Measurements from ENCODE around the gene TSPAN14.
"Not testable (repeated sequence)": the region's sequence is repeated elsewhere in the genome, so short reads cannot be mapped to it uniquely, and the experiment has no call there.

TSPAN14 gene

GRCh38 chr10:80453842-80454512, at the start of gene TSPAN14:
Gene TSPAN14, plus strand, starts transcription at chr10:80454310. Its CDS starts 34,924 bp downstream, at chr10:80489234.
- DNase-seq (ENCODE audit: low read depth) = peak; percentile 30

GRCh38 chr10:80405035-80405434, 49.1 kb upstream of the TSPAN14 start:
- DNase-seq (ENCODE audit: low read depth) = no peak

GRCh38 chr10:80405626-80406025, 48.5 kb upstream of the TSPAN14 start:
- no peak for DNase-seq (ENCODE audit: low read depth)

- no peak for DNase-seq (ENCODE audit: low read depth)
These were observed 47.9 kb upstream of the TSPAN14 start for GRCh38 chr10:80406204-80406603.

GRCh38 chr10:80407812-80408241, 46.3 kb upstream of the TSPAN14 start:
- DNase-seq (ENCODE audit: low read depth) = no peak

DNA sequence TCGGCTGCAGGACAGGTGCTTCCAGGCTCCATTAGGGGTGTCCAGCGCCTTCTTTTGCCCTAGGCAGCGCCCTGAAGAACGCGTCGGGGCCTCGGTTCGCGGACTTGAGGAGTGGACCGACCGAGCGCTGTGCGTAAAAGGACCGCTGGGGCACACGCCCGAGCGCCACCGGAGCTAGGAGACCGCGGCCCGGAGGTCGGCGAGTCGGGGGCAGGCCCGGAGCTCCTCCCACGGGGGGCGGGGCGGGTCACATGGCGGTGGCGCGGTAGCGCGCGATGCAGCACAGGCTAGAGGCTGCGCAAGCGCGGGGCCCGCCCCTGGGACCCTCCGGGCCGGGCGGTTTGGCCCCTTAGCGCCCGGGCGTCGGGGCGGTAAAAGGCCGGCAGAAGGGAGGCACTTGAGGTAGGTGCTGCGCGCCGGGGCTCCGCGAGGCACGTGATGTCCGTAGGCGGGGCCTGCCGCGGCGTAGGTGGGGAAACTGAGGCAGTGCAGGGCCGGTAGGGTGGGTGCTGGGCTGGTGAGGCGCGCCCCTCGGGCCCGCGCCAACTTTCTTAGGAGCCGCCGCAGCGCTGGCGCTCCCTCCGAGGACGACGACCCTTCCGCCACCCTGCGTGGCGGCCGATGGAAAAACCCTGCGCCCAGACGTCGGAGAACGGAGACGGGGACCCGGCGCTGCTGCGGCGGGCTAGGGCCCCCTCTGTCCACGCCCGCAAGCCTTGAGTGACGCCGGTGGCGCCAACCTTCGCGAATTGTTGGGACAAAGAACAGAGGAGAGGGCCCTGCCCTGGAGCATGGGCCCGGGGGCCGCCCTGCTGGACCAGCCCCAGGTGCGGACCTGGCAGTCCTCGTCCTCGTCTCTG, 45.6 kb upstream of the TSPAN14 start, which contains the start of gene PRXL2A:
Gene PRXL2A (plus strand): TSS at position 310 of the 860 bp plus-strand sequence. CDS start 11,917 bp downstream, outside the sequence.
- peak; percentile 55 for DNase-seq (ENCODE audit: low read depth)

DNA sequence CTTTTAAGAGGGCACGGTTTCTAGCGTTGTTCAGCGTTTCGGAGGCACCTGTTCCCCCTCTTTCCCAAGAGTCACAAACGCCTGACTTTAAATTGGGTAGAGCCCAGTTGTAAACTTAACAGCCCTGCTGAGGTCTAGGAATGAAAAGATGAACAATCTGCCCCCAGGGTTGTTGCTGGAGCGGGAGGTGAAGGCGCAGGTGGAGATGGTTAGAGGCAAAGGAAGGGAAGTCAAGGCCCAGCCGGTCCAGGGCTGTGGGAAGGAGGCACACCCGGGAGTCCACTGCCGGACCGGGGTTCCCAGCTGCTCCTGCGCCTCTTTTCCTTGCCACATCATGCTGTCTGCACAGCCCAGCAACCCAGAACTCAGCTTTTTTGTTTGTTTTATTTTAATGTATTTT, 45.0 kb upstream of the TSPAN14 start:
- no peak for DNase-seq (ENCODE audit: low read depth)

DNA sequence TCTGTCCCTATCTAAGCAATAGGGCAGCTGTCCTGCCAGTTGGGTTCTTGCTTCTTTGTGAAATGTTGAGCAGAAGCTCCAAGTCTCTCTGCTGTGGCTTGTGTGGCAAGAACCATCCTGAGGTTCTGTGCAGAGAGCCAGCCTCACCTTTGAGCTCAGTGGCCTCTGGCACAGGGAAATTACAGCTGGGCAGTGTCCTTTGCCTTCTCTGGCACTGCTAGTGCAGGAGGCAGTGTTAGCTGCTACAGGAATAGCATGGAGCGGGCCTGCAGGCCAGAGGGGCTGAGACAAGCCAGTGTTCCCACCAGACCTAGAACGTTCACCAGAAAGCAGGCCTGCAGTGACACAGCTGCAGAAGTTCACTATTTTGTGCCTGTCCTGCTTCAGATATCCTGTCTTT, 44.0 kb upstream of the TSPAN14 start:
- no peak for DNase-seq (ENCODE audit: low read depth)

- DNase-seq (ENCODE audit: low read depth) = no peak
These were observed 43.4 kb upstream of the TSPAN14 start for GRCh38 chr10:80410578-80411145.

DNA sequence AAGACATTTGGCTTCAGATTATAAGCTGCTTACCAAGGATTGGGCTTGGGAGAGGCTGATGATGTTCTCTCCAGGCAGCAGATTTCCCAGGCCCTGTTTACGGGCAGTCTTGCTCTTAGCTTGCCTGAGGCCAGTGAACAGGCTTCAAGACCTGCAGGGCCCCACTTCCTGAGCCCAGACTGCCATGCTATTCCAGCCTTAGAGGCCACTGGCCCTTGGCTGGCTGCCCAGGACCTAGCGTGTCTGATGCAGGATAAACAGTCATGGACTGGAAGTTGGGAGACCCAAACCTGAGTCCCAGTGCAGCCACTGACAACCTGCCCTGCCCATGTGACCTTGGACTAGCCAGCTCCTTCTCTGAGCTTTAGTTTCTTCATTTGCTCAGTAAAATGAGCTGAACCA, 42.8 kb upstream of the TSPAN14 start:
- no peak for DNase-seq (ENCODE audit: low read depth)

DNA sequence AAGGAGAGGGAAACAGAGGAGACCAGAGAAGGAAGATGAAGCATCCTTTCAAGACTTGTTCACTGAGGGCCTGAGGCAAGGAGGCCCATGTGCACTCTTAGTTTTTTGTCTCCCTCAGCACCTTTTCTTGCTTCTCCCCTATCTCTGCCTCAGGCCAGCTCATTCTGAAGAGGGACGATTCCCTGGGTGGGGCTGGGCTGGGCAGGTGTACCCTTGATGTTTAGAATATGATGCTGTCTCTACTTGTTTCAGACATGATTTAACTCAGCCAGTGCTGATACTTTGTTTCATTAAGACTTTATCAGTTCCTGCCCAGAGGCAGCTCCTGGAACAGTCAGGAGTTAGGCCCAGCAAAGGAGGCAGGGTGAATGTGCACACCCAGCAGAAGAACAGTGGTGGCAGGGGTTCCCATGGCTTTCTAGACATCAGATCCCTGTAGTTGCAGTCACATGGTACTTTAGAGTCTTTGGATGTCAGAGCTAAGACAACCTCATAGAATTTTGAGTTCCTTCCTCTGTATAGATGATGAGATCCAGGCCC, 42.4 kb upstream of the TSPAN14 start:
- DNase-seq (ENCODE audit: low read depth) = no peak

GRCh38 chr10:80412486-80412885, 41.6 kb upstream of the TSPAN14 start:
- DNase-seq (ENCODE audit: low read depth) = no peak

GRCh38 chr10:80413271-80413996, 40.7 kb upstream of the TSPAN14 start:
- DNase-seq (ENCODE audit: low read depth) = no peak

- no peak for DNase-seq (ENCODE audit: low read depth)
These were observed 39.8 kb upstream of the TSPAN14 start for GRCh38 chr10:80414142-80414895.

DNA sequence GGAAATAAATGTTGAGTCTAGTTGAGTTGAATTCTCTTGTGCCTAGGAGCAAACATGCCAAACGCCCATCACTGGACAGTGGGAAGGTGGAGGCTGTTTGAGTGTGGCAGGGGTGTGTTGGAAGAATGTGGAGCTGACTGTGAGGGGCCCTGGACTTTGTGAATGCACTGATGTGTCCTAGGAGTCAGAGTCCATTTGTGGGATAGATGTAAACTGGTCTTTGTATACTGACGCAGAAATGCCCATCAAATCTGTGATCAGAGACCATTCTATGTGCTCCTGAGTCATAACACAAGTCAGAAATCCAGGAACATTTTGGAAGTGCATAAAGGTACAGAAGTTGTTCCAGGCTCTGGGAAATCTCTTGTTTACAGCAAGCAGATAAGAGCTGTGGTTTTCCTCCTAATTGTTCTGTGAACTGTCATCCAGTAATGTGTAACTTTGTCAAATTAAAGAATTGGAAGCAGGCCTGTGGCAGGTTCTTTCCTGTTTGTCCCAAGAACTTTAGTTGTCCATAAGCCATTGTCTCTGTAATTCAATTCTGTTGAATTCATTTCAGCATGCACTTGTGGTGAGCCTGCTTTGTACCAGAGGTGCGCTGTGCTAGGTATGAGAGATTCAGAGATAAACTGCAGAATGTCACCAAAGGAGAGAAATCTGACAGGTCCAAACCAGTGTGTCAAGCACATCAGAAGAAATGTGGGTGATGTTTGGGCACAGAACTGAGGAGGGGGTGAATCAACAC, 38.2 kb upstream of the TSPAN14 start:
- DNase-seq (ENCODE audit: low read depth) = no peak

GRCh38 chr10:80416479-80417098, 37.5 kb upstream of the TSPAN14 start:
- DNase-seq (ENCODE audit: low read depth) = no peak

DNA sequence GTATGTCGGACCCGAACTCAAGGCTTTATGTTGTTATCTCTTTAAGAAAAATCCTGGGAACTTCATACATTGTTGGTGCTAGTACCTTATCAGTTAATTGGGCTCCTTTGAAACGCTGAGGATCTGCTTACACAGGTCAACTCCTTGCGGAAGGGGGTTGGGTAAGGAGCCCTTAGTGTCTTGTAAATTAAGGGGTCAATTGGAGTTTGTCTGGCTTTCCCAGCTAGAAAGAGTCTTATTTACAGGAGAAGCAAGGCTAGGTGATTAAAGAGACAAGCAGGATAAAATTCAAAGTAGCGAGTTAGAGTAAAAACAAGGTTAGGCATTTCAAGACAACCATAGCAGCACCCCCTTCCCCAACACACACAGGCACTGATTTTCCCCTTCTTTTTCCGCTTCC, 36.9 kb upstream of the TSPAN14 start:
- not testable (repeated sequence) for DNase-seq (ENCODE audit: low read depth)

- no peak for DNase-seq (ENCODE audit: low read depth)
These were observed 32.9 kb upstream of the TSPAN14 start for GRCh38 chr10:80421050-80421706.

All from stimulated activated CD8-positive, alpha-beta memory T cell treated with anti-CD3 and anti-CD28 coated beads, Interleukin-15, amount 100 ng/mL, for 1 hour (primary cell).